Skeletal muscle satellite cell (primary cell): ENCODE results near the gene VAV2.

Experiments
- H3K27me3 ChIP-seq: 2 replicates; pipeline ENCODE4 v1.7.0; 2013; ENCODE audit warnings: low read length; ENCODE audit not compliant: control insufficient read depth, insufficient read depth
- H3K36me3 ChIP-seq: 2 replicates; pipeline ENCODE4 v1.7.0; 2013; ENCODE audit warnings: mild to moderate bottlenecking, control low read depth, low read length; ENCODE audit not compliant: insufficient read depth
- H3K4me1 ChIP-seq: 2 replicates; pipeline ENCODE4 v1.7.0; 2013; ENCODE audit warnings: low read length; ENCODE audit not compliant: control insufficient read depth, insufficient read depth
- H3K4me2 ChIP-seq: 2 replicates; pipeline ENCODE4 v1.7.0; 2013; ENCODE audit warnings: mild to moderate bottlenecking, low read length
- H3K4me3 ChIP-seq: 2 replicates; pipeline ENCODE4 v1.7.0; 2013; ENCODE audit warnings: low read length
- H3K9ac ChIP-seq: 2 replicates; pipeline ENCODE4 v1.7.0; 2013; ENCODE audit warnings: mild to moderate bottlenecking, low read depth, low read length, moderate library complexity
- H3K9me3 ChIP-seq: replicated peaks from 2 replicates; pipeline ENCODE4 v1.7.0; 2013; ENCODE audit warnings: mild to moderate bottlenecking, control low read depth, low read length

VAV2 gene

DNA sequence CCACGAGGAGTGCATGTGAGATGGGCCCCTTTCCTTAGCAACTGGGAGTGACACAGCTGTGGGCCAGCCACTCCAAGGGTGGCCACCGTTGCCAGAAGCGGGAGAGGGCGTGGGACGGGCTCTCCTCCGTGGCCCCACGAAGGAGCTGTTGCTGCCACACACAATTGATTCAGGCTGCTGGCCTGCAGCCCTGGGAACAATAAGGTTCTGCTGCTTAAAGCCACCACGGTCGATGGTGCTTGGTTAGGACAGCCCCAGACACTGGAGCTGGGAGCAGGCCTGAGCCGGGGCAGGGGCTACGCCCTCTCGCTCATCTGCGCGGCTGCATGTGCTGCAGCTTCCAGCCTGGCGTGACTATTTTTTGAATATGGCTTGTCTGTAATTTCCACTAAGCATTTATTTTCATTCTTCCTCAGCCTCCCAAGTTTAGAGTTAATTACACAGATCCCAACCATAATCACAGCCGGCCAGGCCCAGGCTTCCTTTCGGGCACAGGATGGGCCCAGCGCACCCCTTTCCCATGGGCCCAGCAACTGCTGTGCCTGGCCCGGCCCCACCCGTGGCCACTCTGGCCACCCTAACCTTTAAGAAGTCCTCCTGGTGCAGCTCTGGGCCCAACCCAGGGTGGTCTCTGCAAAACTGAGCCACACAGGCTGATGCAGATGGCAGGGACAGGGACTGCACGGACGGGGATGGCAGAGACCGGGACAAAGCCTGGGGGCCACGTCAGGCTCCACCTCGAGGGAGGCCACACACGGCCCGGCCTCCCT is 49.7 kb downstream of the VAV2 start:
- peaks cover 6% of the 10 kb centered on the region for H3K36me3 ChIP-seq
- peaks cover 20% of the 10 kb centered on the region for H3K4me1 ChIP-seq
- H3K27me3 ChIP-seq: no peaks in the 10 kb centered on the region
- no peak overlapping the region for H3K9ac ChIP-seq
- no peaks in the 10 kb centered on the region for H3K9me3 ChIP-seq
- H3K4me3 ChIP-seq: no peak overlapping the region
- H3K4me2 ChIP-seq: no peak overlapping the region

DNA sequence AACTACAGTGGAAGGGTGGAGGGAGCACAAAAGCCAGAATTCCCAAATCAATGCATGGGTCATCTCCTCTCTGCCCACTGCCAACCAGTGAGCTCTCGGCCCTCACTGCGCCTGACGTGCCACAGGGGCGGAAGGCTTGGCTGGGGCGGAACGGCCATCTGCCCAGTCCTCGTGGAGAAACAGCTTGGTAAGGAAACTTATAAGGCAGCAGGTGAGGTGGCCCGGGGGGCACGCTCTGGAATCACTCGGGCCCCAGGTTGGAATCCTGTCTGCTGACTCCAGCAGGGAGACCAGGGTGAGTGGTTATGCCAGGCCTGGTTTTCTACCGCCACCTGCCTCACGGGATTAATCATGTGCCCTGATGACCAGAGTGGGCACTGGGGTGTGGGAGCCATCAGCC is 52.3 kb downstream of the VAV2 start:
- no peak overlapping the region for H3K4me2 ChIP-seq
- H3K9me3 ChIP-seq: no peaks in the 10 kb centered on the region
- H3K27me3 ChIP-seq: no peaks in the 10 kb centered on the region
- peaks cover 6% of the 10 kb centered on the region for H3K36me3 ChIP-seq
- peaks cover 36% of the 10 kb centered on the region for H3K4me1 ChIP-seq
- H3K4me3 ChIP-seq: no peak overlapping the region
- H3K9ac ChIP-seq: no peak overlapping the region

DNA sequence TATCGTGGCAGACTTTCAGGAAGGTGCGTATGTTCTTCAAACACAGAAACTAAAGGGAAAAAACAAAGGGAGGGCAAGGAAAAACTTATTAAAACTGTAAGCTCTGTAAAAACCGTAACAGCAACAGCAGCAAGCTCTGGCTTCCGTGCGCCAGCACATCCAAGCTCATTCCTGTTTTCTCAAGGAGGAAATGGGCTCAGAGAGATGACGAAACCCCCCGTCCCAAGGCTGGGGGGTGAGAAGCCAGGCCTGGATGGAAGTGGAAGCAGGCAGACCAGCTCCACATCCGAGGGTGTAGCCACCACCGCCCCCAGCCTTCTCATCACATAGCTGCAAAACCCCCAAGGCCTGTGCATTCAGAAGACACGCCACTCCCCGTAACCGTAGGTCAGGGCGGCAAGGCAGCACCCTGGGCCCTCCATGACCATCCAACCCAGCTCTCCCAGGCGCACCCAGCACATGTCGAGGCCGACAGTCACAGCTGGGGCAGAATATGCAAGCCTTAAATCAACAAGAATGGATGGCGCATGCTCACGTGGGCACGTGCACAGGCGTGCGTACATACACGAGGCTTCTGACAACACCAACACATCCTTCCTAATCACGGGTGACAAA is 52.8 kb downstream of the VAV2 start:
- H3K4me3 ChIP-seq: no peak overlapping the region
- H3K9me3 ChIP-seq: no peaks in the 10 kb centered on the region
- H3K4me2 ChIP-seq: no peak overlapping the region
- no peaks in the 10 kb centered on the region for H3K27me3 ChIP-seq
- H3K36me3 ChIP-seq: peaks cover 6% of the 10 kb centered on the region
- no peak overlapping the region for H3K9ac ChIP-seq
- H3K4me1 ChIP-seq: peaks cover 35% of the 10 kb centered on the region

DNA sequence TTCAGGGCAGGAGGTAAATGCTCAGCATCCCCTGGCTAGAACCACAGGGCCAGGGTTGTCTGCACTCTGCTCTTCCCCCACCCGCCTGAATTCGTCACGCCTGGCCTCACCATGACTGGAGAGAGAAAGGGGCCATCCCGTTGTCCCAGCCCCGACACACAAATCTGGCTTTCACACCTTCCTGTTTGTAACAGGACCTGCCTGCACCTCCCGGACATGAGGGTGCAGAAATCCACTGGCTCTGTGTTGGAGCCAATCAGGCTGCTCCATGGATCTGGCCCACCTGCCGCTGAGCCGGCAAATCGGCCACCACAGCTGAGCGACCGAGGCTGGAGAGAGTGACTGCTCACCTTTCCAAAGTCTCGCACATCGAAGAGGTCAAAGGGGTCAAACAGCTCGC is 53.4 kb downstream of the VAV2 start:
- Histone ChIP-seq H3K4me1 (peaks cover 32% of the 10 kb centered on the region), H3K4me3 (no peak overlapping the region), H3K36me3 (peaks cover 6% of the 10 kb centered on the region), H3K9ac (no peak overlapping the region), H3K4me2 (no peak overlapping the region), H3K9me3 (no peaks in the 10 kb centered on the region), H3K27me3 (no peaks in the 10 kb centered on the region)

DNA sequence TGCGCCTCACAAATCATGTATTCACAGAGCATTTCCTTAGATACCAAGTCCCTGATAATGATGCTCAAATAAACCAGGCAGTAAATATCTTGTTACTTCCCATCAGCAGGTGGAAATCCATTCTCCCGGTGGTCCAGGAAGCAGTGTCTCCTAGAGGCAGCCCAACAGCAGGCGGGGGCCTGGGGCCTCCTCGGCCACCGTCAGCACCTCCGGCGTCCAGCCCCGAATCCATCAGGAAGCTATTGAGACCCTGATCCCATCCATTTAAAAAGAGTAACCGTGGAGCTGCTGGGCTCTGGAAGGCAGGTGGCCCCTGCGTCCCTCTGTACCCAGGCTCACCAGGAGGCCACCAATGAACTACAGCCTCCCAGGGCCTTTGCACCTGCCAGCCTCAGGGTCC is 54.0 kb downstream of the VAV2 start:
- H3K4me1 ChIP-seq: peaks cover 32% of the 10 kb centered on the region
- no peaks in the 10 kb centered on the region for H3K9me3 ChIP-seq
- no peaks in the 10 kb centered on the region for H3K27me3 ChIP-seq
- no peak overlapping the region for H3K4me3 ChIP-seq
- H3K36me3 ChIP-seq: peaks cover 6% of the 10 kb centered on the region
- H3K9ac ChIP-seq: no peak overlapping the region
- H3K4me2 ChIP-seq: no peak overlapping the region

DNA sequence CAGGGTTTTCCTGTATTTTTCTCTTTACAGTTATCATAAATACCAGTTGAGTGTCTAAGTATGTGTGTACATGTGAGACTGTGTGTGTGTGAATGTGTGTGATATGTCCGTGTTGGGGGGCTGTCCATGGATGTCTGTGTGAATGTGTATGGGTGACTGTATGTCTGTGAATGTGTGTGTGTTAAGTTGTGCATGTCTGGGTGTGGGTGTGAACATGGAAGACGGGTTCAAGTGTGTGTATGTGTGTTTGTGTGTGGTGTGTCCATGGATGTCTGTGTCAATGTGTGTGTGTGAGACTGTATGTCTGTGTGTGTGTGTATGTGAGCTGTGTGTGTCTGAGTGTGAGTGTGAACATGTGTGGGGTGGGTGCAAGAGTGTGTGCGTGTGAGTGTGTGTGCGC is 55.0 kb downstream of the VAV2 start:
- no peak overlapping the region for H3K4me2 ChIP-seq
- no peak overlapping the region for H3K4me3 ChIP-seq
- no peak overlapping the region for H3K9ac ChIP-seq

DNA sequence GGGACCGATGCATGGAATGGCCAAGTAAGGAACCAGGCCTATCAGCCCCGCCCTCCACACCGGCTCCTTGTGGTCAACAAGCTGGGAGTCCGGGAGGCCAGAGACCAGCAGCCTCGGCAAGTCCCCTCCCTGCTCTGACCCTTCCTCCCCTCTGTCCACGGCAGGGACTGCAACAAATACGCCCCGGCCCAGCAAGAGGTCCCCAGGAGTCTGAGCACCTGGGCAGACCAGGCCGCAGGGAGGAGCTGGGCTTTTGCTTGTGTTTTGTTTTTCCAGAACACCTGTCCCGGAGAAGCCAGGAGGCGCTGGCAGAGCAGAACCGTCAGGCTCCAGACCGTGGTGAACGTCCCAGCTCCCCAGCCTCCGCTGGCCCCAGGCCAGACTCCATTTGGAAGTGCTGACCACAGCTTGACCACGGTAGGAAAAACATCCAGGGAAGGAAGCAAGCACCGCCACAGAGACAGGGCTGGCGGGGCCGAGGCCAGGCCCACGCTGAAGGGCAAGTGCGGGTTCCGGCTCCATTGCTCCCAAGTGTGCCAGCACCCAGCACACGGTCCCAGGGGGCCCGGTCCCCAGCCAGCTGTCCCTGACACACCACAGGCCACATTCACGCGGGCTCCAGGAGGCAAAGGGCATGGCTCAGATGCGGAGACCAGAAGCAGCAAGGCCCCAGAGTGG is 56.7 kb downstream of the VAV2 start:
- H3K4me3 ChIP-seq: peak overlapping the region; percentile 45
- peaks cover 43% of the 10 kb centered on the region for H3K4me1 ChIP-seq
- H3K9ac ChIP-seq: peak overlapping the region; percentile 47

More for the DNA sequence above, 55.0 kb downstream of the VAV2 start:
- H3K36me3 ChIP-seq: peaks cover 6% of the 10 kb centered on the region
- peaks cover 40% of the 10 kb centered on the region for H3K4me1 ChIP-seq
- H3K9me3 ChIP-seq: no peaks in the 10 kb centered on the region
- H3K27me3 ChIP-seq: no peaks in the 10 kb centered on the region

DNA sequence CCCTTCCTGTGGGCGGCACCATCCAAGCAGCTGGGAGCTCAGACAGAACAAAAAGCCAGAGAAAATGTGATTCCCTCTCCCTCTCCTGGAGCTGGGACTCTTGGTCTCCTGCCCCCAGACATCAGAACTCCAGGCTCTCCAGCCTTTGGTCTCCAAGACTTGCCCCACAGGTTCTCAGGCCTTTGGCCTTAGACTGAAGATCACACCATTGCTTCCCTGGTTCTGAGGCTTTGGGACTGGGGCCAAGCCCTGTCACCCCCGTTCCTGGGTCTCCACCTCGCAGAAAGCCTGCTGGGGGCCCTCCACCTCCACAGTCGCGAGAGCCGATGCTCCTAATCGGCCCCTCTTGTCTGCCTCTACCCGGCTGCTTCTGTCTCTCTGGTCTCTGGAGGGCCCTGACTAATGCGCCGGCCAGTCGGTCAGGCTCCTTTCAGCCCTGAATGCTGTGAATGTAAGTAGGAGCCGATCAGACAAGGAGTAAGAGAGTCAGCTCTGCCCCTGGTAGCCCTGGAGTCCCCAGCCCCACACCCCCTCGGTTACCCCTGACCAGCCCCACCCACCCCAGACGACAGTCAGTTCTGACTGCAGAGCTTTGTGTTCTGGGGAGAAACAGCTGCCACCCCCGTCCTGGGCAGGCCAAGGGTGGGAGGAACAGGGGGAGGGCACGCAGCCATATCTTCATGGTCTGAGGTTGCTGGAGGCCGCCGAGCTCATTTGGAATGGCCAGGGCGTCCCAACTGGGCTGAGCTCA is 57.5 kb downstream of the VAV2 start:
- no peaks in the 10 kb centered on the region for H3K9me3 ChIP-seq
- H3K27me3 ChIP-seq: no peaks in the 10 kb centered on the region
- H3K36me3 ChIP-seq: peaks cover 6% of the 10 kb centered on the region
- peak overlapping the region; percentile 2 for H3K4me3 ChIP-seq
- H3K4me2 ChIP-seq: peak overlapping the region; percentile 42
- peak overlapping the region; percentile 50 for H3K9ac ChIP-seq
- H3K4me1 ChIP-seq: peaks cover 43% of the 10 kb centered on the region

More for the DNA sequence above, 56.7 kb downstream of the VAV2 start:
- Histone ChIP-seq H3K27me3 (no peaks in the 10 kb centered on the region), H3K9me3 (no peaks in the 10 kb centered on the region), H3K4me2 (peak overlapping the region; percentile 42), H3K36me3 (peaks cover 6% of the 10 kb centered on the region)

DNA sequence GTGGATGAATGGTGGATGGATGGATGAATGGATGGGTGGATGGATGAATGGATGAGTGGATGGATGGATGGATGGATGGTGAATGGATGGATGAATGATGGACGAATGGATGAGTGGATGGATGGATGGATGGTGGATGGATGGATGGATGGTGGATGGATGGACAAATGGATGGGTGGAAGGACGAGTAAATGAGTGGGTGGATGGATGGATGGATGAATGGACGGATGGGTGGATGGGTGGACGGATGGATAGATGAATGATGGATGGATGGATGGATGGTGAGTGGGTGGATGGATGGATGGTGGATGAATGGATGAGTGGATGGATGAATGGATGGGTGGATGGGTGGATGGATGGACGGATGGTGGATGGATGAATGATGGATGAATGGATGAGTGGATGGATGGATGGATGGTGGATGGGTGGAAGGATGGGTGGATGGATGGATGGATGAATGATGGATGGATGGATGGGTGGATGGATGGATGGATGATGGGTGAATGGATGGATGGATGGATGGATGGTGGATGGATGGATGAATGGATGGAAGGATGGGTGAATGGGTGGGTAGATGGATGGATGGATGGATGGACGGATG is 58.6 kb downstream of the VAV2 start:
- Histone ChIP-seq H3K4me3 (no peak overlapping the region), H3K4me1 (peaks cover 43% of the 10 kb centered on the region), H3K36me3 (peaks cover 6% of the 10 kb centered on the region), H3K9me3 (no peaks in the 10 kb centered on the region), H3K9ac (no peak overlapping the region), H3K27me3 (no peaks in the 10 kb centered on the region), H3K4me2 (no peak overlapping the region)

DNA sequence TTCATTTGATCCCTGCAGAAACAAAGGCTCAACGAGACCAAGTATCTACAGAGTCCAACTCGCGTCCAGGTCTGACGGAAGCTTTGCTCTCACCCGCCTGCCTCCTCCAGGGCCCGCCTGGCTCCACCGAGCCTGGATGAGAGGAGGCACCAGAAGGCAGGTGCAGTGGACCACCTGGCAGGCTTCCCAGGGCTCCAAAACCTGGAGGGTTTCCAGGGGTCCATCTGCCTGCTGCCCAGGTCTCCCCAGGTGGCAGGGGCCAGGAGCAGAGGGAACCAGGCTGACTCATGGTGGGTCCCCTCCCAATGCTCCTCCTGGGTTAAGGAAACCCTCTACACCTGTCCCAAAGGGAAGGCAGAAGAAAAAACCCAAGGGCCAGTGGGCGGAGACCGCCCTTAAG is 59.5 kb downstream of the VAV2 start:
- Histone ChIP-seq H3K4me3 (no peak overlapping the region), H3K9ac (no peak overlapping the region), H3K9me3 (no peaks in the 10 kb centered on the region), H3K36me3 (peaks cover under 1% of the 10 kb centered on the region), H3K4me1 (peaks cover 43% of the 10 kb centered on the region), H3K27me3 (no peaks in the 10 kb centered on the region), H3K4me2 (peak overlapping the region; percentile 52)

DNA sequence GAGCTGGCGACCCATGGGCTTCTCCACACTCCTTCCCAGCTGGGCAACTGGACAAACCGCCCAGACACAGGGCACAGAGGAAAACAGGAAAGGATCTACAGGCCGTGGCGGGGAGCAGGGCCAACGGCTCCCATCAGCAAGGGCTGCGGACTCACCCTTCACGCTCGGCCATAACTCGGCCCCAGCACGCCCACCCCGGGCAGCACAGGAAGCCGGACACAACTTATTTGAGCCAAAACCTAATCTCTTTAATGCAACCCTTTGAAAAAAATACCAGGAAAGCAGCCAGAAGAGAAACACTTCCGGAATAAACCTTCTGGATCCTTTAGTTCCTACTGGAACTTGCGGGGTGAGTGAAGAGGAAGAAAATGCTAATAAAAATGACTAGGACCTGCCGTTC is 59.9 kb downstream of the VAV2 start:
- no peak overlapping the region for H3K4me3 ChIP-seq
- H3K27me3 ChIP-seq: no peaks in the 10 kb centered on the region

More for the DNA sequence above, 59.9 kb downstream of the VAV2 start:
- Histone ChIP-seq H3K9me3 (no peaks in the 10 kb centered on the region), H3K36me3 (no peaks in the 10 kb centered on the region), H3K9ac (no peak overlapping the region), H3K4me2 (peak overlapping the region; percentile 52), H3K4me1 (peaks cover 42% of the 10 kb centered on the region)
